GM21825 (cell line): ENCODE results near the gene DAG1.

Experiments used
- ATAC-seq: cut with Tn5 transposase; IDR thresholded peaks from one replicate; pipeline ENCODE4 v1.9.1; 2021; ENCODE audit warnings: mild to moderate bottlenecking, moderate library complexity; ENCODE audit not compliant: unreplicated experiment

Gene DAG1

GRCh38 chr3:49552087-49552486, 82.0 kb downstream of the DAG1 start:
- no peak for ATAC-seq

GRCh38 chr3:49553324-49553691, 83.2 kb downstream of the DAG1 start:
- ATAC-seq, result no peak

DNA sequence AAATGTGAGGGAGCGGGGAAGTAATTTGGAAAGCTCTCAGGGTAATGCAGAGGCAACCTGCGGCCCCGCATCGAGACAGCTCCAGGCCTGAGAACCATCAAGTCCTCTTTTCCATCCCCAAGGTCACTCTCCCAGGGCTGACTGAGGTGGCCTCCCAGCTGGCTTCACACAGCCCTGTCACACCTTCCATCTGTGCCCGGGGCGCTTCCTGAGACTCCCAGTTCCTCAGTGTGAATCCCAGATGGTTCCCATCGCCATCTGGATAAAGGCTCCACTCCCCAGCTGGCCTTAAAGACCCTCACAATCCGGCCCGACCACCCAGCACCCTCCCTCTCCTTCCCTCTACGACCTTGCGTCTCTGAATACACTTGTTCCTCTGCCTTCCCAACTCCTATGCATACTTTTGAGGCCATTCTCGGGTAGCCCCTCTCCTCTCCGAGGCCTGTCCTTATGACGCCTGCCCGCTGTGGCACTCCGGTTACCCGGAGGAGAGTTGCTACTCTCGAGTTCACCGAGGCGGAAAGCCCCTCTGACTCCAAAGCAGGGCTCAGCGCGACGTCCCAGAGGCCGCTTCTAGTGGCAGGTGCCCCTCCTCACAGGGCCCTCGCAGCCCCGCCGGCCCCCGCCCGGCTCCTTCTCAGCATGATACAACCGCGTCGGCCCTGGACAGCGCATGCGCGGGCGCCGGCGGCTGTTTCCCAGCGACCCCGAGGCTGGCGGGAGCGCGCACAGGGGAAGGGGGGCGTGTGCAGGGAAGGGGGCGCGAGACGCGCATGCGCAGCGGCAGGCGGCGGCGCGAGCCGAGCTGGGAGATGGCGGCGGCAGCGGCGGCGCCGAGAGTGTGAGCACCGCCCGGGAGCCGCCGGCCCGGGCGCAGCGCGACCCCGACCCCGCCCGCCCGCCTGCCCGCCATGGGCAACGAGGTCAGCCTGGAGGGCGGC, 83.9 kb downstream of the DAG1 start, which contains the start of gene BSN:
Gene BSN (plus strand): TSS at position 786 of the 941 bp plus-strand sequence. CDS start 126 bp downstream, at position 912.
- ATAC-seq, result peak; percentile 70

DNA sequence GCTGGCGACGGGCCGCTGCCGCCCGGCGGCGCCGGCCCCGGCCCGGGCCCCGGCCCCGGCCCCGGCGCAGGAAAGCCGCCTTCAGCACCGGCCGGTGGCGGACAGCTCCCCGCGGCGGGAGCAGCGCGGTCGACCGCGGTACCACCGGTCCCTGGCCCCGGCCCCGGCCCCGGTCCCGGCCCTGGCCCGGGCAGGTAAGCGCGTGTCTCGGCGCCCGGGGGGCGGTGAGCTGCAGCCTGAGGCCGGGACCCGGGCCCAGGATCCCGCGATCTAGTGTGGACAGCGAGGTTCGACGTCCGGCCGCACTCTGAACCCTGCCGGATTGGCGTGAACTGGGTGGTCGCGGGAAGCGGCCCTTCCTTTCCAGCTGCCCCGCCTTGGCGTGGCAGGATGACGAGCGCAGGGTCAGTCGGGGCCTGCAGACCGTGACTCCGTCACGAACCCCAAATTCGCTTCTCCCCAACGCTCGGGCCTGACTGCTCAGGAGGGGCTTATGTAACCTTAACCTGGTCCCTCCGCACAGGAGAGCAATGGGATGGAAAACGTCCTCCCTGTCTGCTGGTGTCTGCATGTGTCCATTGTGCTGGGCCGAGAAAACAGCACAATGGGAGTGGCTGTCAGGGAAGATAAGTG, 84.7 kb downstream of the DAG1 start:
- ATAC-seq, result peak; percentile 56

- no peak for ATAC-seq
Observed at GRCh38 chr3:49556500-49557275, 86.6 kb downstream of the DAG1 start.

GRCh38 chr3:49563040-49563578, 93.0 kb downstream of the DAG1 start:
- no peak for ATAC-seq

GRCh38 chr3:49563766-49564165, 93.7 kb downstream of the DAG1 start:
- no peak for ATAC-seq

DNA sequence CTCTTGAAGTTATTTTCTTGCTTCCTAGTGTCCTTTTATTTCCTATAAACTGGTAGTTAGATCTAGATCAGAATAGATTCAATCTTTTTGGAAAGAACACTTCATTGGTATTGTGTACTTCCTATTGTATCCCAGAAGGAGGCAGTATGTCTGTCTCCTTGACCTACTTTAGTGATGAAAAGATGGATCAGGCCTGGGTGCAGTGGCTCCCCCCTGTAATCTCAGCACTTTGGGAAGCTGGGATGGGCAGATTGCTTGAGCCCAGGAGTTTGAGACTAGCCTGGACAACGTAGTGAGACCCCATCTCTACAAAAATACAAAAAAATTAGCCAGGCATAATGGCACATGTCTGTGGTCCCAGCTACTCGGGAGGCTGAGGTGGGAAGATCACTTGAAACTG, 96.2 kb downstream of the DAG1 start:
- ATAC-seq, result no peak

DNA sequence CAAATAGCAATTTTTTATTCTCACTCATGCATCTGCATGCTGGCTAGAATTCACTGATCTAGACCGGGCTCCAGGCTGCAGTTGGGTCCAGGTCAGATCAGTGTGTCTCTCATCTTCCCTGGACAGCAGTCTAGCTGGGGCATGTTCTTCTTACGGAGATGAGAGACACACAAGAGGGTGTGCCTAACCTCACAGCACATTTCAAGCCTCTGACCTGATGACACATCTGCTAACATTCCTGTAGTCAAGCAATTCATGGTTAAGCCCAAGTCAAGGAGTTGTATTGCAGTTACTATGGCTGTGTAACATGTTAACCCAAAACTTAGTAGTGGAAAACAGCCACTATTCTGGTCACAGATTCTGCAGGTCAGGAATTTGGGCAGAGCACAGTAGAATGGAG, 97.3 kb downstream of the DAG1 start:
- ATAC-seq, result no peak

GRCh38 chr3:49568965-49569364, 98.9 kb downstream of the DAG1 start:
- no peak for ATAC-seq

DNA sequence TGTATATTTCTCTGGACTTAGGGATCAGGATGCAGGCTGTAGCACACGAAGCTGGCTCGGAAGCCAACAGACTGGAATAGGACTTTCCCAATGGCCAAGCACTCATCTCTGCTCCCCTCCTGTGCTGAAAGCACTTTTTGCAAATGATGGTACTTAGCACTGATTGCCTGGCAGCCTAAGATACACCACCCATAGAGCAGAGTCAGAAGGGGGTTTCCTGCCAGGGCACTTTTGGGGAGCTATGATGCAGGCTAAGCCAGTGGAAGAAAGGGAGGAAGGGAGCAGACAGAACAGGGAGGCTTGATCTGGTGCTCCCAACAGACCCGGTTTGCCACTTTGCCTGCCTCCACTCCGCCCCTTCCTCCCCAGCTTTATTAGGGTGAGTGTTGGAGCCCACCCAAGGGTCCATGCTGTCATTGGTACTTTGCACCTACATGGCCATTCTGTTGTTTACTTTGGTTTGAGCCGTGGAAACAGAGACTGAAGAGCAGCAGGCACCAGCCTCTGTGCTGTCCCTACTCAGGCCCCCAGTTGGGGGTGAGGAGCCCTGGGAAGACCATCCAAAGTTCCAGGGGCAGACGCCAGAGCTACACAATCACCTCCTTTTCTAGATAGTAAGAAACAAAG, 100.1 kb downstream of the DAG1 start:
- no peak for ATAC-seq

- ATAC-seq, result no peak
Observed at GRCh38 chr3:49582177-49582576, 112.1 kb downstream of the DAG1 start.
